ENCODE measurements around the gene SEZ6L2.

- TF ChIP-seq NFIC (IDR thresholded peaks at IDR 0.05) (no peak), TAF1 (IDR thresholded peaks at IDR 0.05; ENCODE audit: low read depth) (no peak), TCF12 (IDR thresholded peaks at IDR 0.05; ENCODE audit: low read depth) (no peak), TEAD4 (IDR thresholded peaks at IDR 0.05) (no peak)
- TF ChIP-seq, protein P1, sequence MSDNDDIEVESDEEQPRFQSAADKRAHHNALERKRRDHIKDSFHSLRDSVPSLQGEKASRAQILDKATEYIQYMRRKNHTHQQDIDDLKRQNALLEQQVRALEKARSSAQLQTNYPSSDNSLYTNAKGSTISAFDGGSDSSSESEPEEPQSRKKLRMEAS (IDR thresholded peaks at IDR 0.05), result no peak
- TF ChIP-seq, protein P2, sequence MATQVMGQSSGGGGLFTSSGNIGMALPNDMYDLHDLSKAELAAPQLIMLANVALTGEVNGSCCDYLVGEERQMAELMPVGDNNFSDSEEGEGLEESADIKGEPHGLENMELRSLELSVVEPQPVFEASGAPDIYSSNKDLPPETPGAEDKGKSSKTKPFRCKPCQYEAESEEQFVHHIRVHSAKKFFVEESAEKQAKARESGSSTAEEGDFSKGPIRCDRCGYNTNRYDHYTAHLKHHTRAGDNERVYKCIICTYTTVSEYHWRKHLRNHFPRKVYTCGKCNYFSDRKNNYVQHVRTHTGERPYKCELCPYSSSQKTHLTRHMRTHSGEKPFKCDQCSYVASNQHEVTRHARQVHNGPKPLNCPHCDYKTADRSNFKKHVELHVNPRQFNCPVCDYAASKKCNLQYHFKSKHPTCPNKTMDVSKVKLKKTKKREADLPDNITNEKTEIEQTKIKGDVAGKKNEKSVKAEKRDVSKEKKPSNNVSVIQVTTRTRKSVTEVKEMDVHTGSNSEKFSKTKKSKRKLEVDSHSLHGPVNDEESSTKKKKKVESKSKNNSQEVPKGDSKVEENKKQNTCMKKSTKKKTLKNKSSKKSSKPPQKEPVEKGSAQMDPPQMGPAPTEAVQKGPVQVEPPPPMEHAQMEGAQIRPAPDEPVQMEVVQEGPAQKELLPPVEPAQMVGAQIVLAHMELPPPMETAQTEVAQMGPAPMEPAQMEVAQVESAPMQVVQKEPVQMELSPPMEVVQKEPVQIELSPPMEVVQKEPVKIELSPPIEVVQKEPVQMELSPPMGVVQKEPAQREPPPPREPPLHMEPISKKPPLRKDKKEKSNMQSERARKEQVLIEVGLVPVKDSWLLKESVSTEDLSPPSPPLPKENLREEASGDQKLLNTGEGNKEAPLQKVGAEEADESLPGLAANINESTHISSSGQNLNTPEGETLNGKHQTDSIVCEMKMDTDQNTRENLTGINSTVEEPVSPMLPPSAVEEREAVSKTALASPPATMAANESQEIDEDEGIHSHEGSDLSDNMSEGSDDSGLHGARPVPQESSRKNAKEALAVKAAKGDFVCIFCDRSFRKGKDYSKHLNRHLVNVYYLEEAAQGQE (IDR thresholded peaks at IDR 0.05; ENCODE audit: low read depth), result no peak
These were observed 11.7 kb upstream of the SEZ6L2 start for GRCh38 chr16:29910819-29911675.
